Measurements from ENCODE around the gene CPNE5.

CPNE5 gene

DNA sequence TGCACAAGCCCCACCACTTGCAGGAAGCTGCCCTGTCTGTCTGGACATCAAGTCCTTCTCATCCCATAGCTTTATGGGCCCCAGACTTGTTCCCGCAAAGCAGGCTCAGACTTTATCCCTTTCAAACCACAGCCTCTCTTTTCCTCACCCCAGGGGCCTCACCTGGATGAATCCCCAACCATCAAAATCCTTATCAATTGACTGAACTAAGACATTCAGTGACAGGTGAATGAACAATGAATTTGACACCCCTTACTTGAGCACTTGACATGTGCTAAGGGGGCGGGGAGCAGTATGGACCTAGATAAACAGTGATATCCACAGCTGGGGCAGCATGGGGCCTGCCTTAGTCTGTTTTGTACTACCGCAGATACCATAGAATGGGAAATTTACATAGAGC is 136.6 kb downstream of the CPNE5 start:
- H2AFZ ChIP-seq (ENCODE audit: low read depth, low read length): no peak overlapping the region
- no peak overlapping the region for H3K9ac ChIP-seq (ENCODE audit: low read length)
- no peak overlapping the region for H3K4me2 ChIP-seq (ENCODE audit: low read length)
- H3K4me3 ChIP-seq (ENCODE audit: low read length): no peak overlapping the region
- H3K79me2 ChIP-seq (ENCODE audit: low read length): no peaks in the 10 kb centered on the region
- H3K27ac ChIP-seq (ENCODE audit: low read length): no peak overlapping the region
- no peaks in the 10 kb centered on the region for H3K36me3 ChIP-seq (replicated peaks; ENCODE audit: low read depth, low read length)
- H4K20me1 ChIP-seq (ENCODE audit: insufficient read depth, low read length): no peaks in the 10 kb centered on the region
- no peaks in the 10 kb centered on the region for H3K27me3 ChIP-seq (ENCODE audit: low read depth, low read length)
- H3K9me3 ChIP-seq (ENCODE audit: insufficient read depth, low read length): no peaks in the 10 kb centered on the region
- H3K4me1 ChIP-seq (ENCODE audit: low read length): peaks cover 12% of the 10 kb centered on the region
- no peak for TF ChIP-seq CTCF (IDR thresholded peaks at IDR 0.05; ENCODE audit: low read depth, low read length)
- no peak for TF ChIP-seq EZH2phosphoT487 (IDR thresholded peaks at IDR 0.05; ENCODE audit: low read depth)

DNA sequence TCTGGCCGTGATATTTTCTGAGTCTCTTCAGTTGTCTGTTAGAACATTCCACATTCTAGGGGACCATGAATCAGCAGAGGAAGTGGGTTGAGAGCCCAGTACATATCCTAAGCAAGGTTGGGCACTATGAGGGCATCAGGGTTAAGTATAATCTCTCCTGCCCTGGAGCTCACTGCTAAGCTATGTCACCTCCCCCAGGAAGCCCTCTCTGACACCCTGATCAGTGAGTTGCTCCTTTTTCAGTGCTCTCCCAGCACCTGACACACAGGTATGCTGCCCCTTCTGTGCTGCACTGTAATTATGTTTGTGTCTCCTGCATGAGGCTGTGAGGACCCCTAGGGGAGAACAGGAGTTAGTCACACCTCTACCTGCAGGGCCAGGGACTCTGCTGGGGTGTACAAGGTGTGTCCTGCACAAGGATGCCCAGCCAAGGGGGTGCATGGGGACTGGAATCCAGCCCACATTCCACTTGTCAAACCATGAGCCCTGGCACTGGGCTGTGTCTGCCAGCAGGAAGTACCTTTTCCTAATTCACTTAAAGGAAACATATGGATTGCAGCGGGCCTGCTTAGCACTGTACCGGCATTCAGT is 137.7 kb downstream of the CPNE5 start:
- 0 out of 2 replicates have a peak overlapping the region, but pooled peaks have one; percentile 23 for H2AFZ ChIP-seq (ENCODE audit: low read depth, low read length)
- peak overlapping the region; percentile 14; the same call in 1 of the 2 replicates for H3K9ac ChIP-seq (ENCODE audit: low read length)
- no peaks in the 10 kb centered on the region for H3K27me3 ChIP-seq (ENCODE audit: low read depth, low read length)
- no peak for TF ChIP-seq EZH2phosphoT487 (IDR thresholded peaks at IDR 0.05; ENCODE audit: low read depth)
- TF ChIP-seq CTCF (IDR thresholded peaks at IDR 0.05; ENCODE audit: low read depth, low read length): peak; percentile 73
- H3K9me3 ChIP-seq (ENCODE audit: insufficient read depth, low read length): no peaks in the 10 kb centered on the region
- H4K20me1 ChIP-seq (ENCODE audit: insufficient read depth, low read length): no peaks in the 10 kb centered on the region
- no peaks in the 10 kb centered on the region for H3K79me2 ChIP-seq (ENCODE audit: low read length)
- H3K4me3 ChIP-seq (ENCODE audit: low read length): no peak overlapping the region
- no peak overlapping the region for H3K27ac ChIP-seq (ENCODE audit: low read length)
- H3K36me3 ChIP-seq (replicated peaks; ENCODE audit: low read depth, low read length): no peaks in the 10 kb centered on the region
- H3K4me2 ChIP-seq (ENCODE audit: low read length): peak overlapping the region; percentile 29
- H3K4me1 ChIP-seq (ENCODE audit: low read length): peaks cover 12% of the 10 kb centered on the region

GRCh38 chr6:36700831-36701230 is 138.4 kb downstream of the CPNE5 start:
- H4K20me1 ChIP-seq (ENCODE audit: insufficient read depth, low read length): no peaks in the 10 kb centered on the region
- no peaks in the 10 kb centered on the region for H3K79me2 ChIP-seq (ENCODE audit: low read length)
- H3K27ac ChIP-seq (ENCODE audit: low read length): no peak overlapping the region
- peaks cover 15% of the 10 kb centered on the region for H3K4me1 ChIP-seq (ENCODE audit: low read length)
- H2AFZ ChIP-seq (ENCODE audit: low read depth, low read length): 0 out of 2 replicates have a peak overlapping the region, but pooled peaks have one; percentile 23
- H3K27me3 ChIP-seq (ENCODE audit: low read depth, low read length): no peaks in the 10 kb centered on the region
- no peaks in the 10 kb centered on the region for H3K9me3 ChIP-seq (ENCODE audit: insufficient read depth, low read length)
- H3K36me3 ChIP-seq (replicated peaks; ENCODE audit: low read depth, low read length): no peaks in the 10 kb centered on the region
- peak overlapping the region; percentile 29 for H3K4me2 ChIP-seq (ENCODE audit: low read length)
- no peak for TF ChIP-seq CTCF (IDR thresholded peaks at IDR 0.05; ENCODE audit: low read depth, low read length)
- TF ChIP-seq EZH2phosphoT487 (IDR thresholded peaks at IDR 0.05; ENCODE audit: low read depth): no peak
- peak overlapping the region; percentile 14; the same call in 1 of the 2 replicates for H3K9ac ChIP-seq (ENCODE audit: low read length)
- no peak overlapping the region for H3K4me3 ChIP-seq (ENCODE audit: low read length)

GRCh38 chr6:36700071-36700812 is 139.0 kb downstream of the CPNE5 start:
- Histone ChIP-seq H3K79me2 (ENCODE audit: low read length) (no peaks in the 10 kb centered on the region), H3K27me3 (ENCODE audit: low read depth, low read length) (no peaks in the 10 kb centered on the region), H4K20me1 (ENCODE audit: insufficient read depth, low read length) (no peaks in the 10 kb centered on the region), H3K27ac (ENCODE audit: low read length) (no peak overlapping the region), H2AFZ (ENCODE audit: low read depth, low read length) (no peak overlapping the region), H3K4me1 (ENCODE audit: low read length) (peaks cover 21% of the 10 kb centered on the region), H3K36me3 (replicated peaks; ENCODE audit: low read depth, low read length) (no peaks in the 10 kb centered on the region), H3K4me3 (ENCODE audit: low read length) (no peak overlapping the region), H3K9me3 (ENCODE audit: insufficient read depth, low read length) (no peaks in the 10 kb centered on the region), H3K4me2 (ENCODE audit: low read length) (peak overlapping the region; percentile 29), H3K9ac (ENCODE audit: low read length) (no peak overlapping the region)
- TF ChIP-seq CTCF (IDR thresholded peaks at IDR 0.05; ENCODE audit: low read depth, low read length) (no peak), EZH2phosphoT487 (IDR thresholded peaks at IDR 0.05; ENCODE audit: low read depth) (no peak)

Data from OCI-LY3 (cell line).